ENCODE measurements around the gene DAPK1.

DNA sequence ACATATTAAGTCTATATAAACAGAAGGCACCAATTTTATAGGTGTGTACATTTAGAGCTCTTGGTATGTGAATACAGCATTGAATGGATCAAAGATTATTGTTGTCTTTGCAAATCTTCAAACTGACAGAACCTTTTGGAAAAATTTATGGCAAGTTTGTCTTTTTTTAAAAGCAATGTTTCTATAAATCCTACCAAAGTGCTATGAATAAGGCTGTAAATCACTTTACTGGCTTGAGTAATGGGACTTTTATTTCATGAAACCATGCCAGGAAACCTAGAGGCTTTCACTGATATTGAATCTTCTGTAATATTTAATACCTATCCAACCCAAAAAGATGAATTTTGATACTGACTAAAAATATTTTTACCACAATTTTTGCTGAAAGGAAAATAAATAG is 7.4 kb upstream of the DAPK1 start:
- TF ChIP-seq POLR2A (IDR thresholded peaks at IDR 0.05) (no peak), POLR2AphosphoS5 (IDR thresholded peaks at IDR 0.05) (no peak)
- TF ChIP-seq, protein P1, sequence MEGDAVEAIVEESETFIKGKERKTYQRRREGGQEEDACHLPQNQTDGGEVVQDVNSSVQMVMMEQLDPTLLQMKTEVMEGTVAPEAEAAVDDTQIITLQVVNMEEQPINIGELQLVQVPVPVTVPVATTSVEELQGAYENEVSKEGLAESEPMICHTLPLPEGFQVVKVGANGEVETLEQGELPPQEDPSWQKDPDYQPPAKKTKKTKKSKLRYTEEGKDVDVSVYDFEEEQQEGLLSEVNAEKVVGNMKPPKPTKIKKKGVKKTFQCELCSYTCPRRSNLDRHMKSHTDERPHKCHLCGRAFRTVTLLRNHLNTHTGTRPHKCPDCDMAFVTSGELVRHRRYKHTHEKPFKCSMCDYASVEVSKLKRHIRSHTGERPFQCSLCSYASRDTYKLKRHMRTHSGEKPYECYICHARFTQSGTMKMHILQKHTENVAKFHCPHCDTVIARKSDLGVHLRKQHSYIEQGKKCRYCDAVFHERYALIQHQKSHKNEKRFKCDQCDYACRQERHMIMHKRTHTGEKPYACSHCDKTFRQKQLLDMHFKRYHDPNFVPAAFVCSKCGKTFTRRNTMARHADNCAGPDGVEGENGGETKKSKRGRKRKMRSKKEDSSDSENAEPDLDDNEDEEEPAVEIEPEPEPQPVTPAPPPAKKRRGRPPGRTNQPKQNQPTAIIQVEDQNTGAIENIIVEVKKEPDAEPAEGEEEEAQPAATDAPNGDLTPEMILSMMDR (IDR thresholded peaks at IDR 0.05): no peak

Data from transverse colon (tissue), 4 donors.